ENCODE measurements around the gene PSMD8.
A peak's percentile ranks its signal among the peaks of the same experiment; 100 is the strongest.
"Not testable (repeated sequence)": the region's sequence is repeated elsewhere in the genome, so short reads cannot be mapped to it uniquely, and the experiment has no call there.

PSMD8 gene

GRCh38 chr19:38400361-38400760, 26.0 kb downstream of the PSMD8 start:
- TF ChIP-seq CTCF (IDR thresholded peaks at IDR 0.05; ENCODE audit: low read depth, low read length, missing control alignments): no peak
- no peak overlapping the region for H3K4me3 ChIP-seq (ENCODE audit: low read depth, low read length)
- no peak for DNase-seq (ENCODE audit: low read depth)

GRCh38 chr19:38401148-38401547, 26.8 kb downstream of the PSMD8 start:
- no peak overlapping the region for H3K4me3 ChIP-seq (ENCODE audit: low read depth, low read length)
- TF ChIP-seq CTCF (IDR thresholded peaks at IDR 0.05; ENCODE audit: low read depth, low read length, missing control alignments): no peak
- no peak for DNase-seq (ENCODE audit: low read depth)

- TF ChIP-seq CTCF (IDR thresholded peaks at IDR 0.05; ENCODE audit: low read depth, low read length, missing control alignments): no peak
- DNase-seq (ENCODE audit: low read depth): no peak
- H3K4me3 ChIP-seq (ENCODE audit: low read depth, low read length): peak overlapping the region; percentile 41
Measured at GRCh38 chr19:38402623-38402966, 28.2 kb downstream of the PSMD8 start.

GRCh38 chr19:38402967-38403674, 28.8 kb downstream of the PSMD8 start, which contains the start of gene FAM98C:
FAM98C (plus strand) TSS chr19:38403093; CDS start chr19:38403154, 61 bp downstream.
- peak; percentile 85 for TF ChIP-seq CTCF (IDR thresholded peaks at IDR 0.05; ENCODE audit: low read depth, low read length, missing control alignments)
- peak within 1 kb of the TSS; percentile 75 for H3K4me3 ChIP-seq (ENCODE audit: low read depth, low read length)
- peak; percentile 85 for DNase-seq (ENCODE audit: low read depth)

GRCh38 chr19:38404858-38405257, 30.5 kb downstream of the PSMD8 start:
- TF ChIP-seq CTCF (IDR thresholded peaks at IDR 0.05; ENCODE audit: low read depth, low read length, missing control alignments): no peak
- no peak overlapping the region for H3K4me3 ChIP-seq (ENCODE audit: low read depth, low read length)
- no peak for DNase-seq (ENCODE audit: low read depth)

- no peak for TF ChIP-seq CTCF (IDR thresholded peaks at IDR 0.05; ENCODE audit: low read depth, low read length, missing control alignments)
- H3K4me3 ChIP-seq (ENCODE audit: low read depth, low read length): no peak overlapping the region
- DNase-seq (ENCODE audit: low read depth): no peak
Measured at GRCh38 chr19:38405276-38405675, 30.9 kb downstream of the PSMD8 start.

- no peak for DNase-seq (ENCODE audit: low read depth)
- TF ChIP-seq CTCF (IDR thresholded peaks at IDR 0.05; ENCODE audit: low read depth, low read length, missing control alignments): no peak
- H3K4me3 ChIP-seq (ENCODE audit: low read depth, low read length): no peak overlapping the region
Measured at GRCh38 chr19:38409631-38410133, 35.3 kb downstream of the PSMD8 start.

GRCh38 chr19:38410407-38410806, 36.0 kb downstream of the PSMD8 start:
- DNase-seq (ENCODE audit: low read depth); H3K4me3 ChIP-seq (ENCODE audit: low read depth, low read length): not testable (repeated sequence)
